Tibial nerve (tissue), 4 donors: Measurements from ENCODE around the gene FANCC. TPM values are rescaled to one million over a fixed set of nuclear protein-coding genes. Genes with fewer than 3 reads are reported as not detected.

ENCODE experiments used
- DNase-seq, 2 donors: peaks; one replicate each; pipeline ENCODE4 v3.0.0-alpha.2; 2019; ENCODE audit warnings: low spot score in 2 of 2
- H3K27ac ChIP-seq, 4 donors: fragments of 200-600 bp; sonication (generic) in 3 of 4; one replicate each; pipeline ENCODE4 v1.5.1; 2017 to 2019; ENCODE audit warnings: mild to moderate bottlenecking in 1 of 4
- H3K27me3 ChIP-seq, 2 donors: fragments of 200-600 bp; sonication (generic) in 1 of 2; one replicate each; pipeline versions ENCODE4 v1.5.1 to v1.6.0; 2017 to 2019
- H3K36me3 ChIP-seq, 3 donors: fragments of 200-600 bp; sonication (generic); one replicate each; pipeline ENCODE4 v1.5.1; 2018 to 2019
- H3K4me1 ChIP-seq, 4 donors: fragments of 200-600 bp; sonication (generic) in 3 of 4; one replicate each; pipeline ENCODE4 v1.5.1; 2017 to 2019
- H3K4me3 ChIP-seq, 4 donors: fragments of 200-600 bp; sonication (generic) in 3 of 4; one replicate each; pipeline ENCODE4 v1.5.1; 2017 to 2019; ENCODE audit warnings: mild to moderate bottlenecking in 1 of 4, moderate library complexity in 1 of 4
- H3K9me3 ChIP-seq, 4 donors: fragments of 200-600 bp; sonication (generic) in 3 of 4; one replicate each; pipeline ENCODE4 v1.5.1; 2017 to 2019
- CTCF ChIP-seq, 5 experiments: fragments of 200-600 bp in 3 of 5; fragments of 450-650 bp in 2 of 5; sonication (generic) in 3 of 5; IDR thresholded peaks; one replicate each; pipeline ENCODE4 v1.5.1; 2016 to 2019; ENCODE audit warnings: antibody characterized with exemption in 5 of 5, mild to moderate bottlenecking in 3 of 5, moderate library complexity in 2 of 5
- EP300 ChIP-seq, 2 donors: sonication (generic); formaldehyde crosslinking; IDR thresholded peaks; one replicate each; pipeline ENCODE4 v1.6.1; 2017; ENCODE audit warnings: antibody characterized with exemption in 2 of 2, mild to moderate bottlenecking in 1 of 2
- POLR2A ChIP-seq, 2 donors: fragments of 450-650 bp; IDR thresholded peaks; one replicate each; pipeline ENCODE4 v1.6.1; 2017; ENCODE audit warnings: antibody characterized with exemption in 2 of 2, mild to moderate bottlenecking in 2 of 2, moderate library complexity in 2 of 2
- WGBS, 2 donors: methylation state at CpG; one replicate each; pipeline ENCODE4 v1.1.5; 2018; 5-methylcytosine and 5-hydroxymethylcytosine counted together
- total RNA-seq, 4 donors: library from RNA; depleted of rRNA; stranded (reverse); fragments of >200 nt; gene quantifications; one replicate each; pipeline ENCODE4 v1.1.0, GENCODE V29; 2016

Gene FANCC
- total RNA-seq, 4 donors from 2014 or later = 6.5 to 12.6 (median 10.2) TPM

GRCh38 chr9:95311961-95312360 is 5.5 kb downstream of the FANCC start:
- Histone ChIP-seq H3K4me3 (no peak overlapping the region), H3K9me3 (no peaks in the 10 kb centered on the region), H3K27me3 (no peaks in the 10 kb centered on the region), H3K4me1 (peaks cover 0 to 19% (median 4%) of the 10 kb centered on the region in 4 donors), H3K27ac (no peak overlapping the region), H3K36me3 (no peaks in the 10 kb centered on the region)
- 50 to 56% methylated on average over 3 of the region's 3 CpGs for WGBS, 2 donors
- DNase-seq = no peak
- no peak for TF ChIP-seq EP300 (IDR thresholded peaks at IDR 0.05)
- TF ChIP-seq CTCF (IDR thresholded peaks at IDR 0.05) = no peak
- no peak for TF ChIP-seq POLR2A (IDR thresholded peaks at IDR 0.05)

GRCh38 chr9:95307538-95307937 is 10.0 kb downstream of the FANCC start:
- no peaks in the 10 kb centered on the region for H3K36me3 ChIP-seq
- no peak for DNase-seq
- TF ChIP-seq EP300 (IDR thresholded peaks at IDR 0.05) (no peak), POLR2A (IDR thresholded peaks at IDR 0.05) (no peak), CTCF (IDR thresholded peaks at IDR 0.05) (no peak)
- no peaks in the 10 kb centered on the region for H3K27me3 ChIP-seq
- no peaks in the 10 kb centered on the region for H3K9me3 ChIP-seq
- H3K4me3 ChIP-seq = no peak overlapping the region
- H3K27ac ChIP-seq = no peak overlapping the region
- peaks cover 0 to 13% (median under 1%) of the 10 kb centered on the region in 4 donors for H3K4me1 ChIP-seq

- WGBS, 2 donors = 97 to 98% methylated on average over 6 of the region's 6 CpGs
- Histone ChIP-seq H3K27ac (no peak overlapping the region), H3K27me3 (no peaks in the 10 kb centered on the region), H3K4me1 (peaks cover 0 to 13% (median 0%) of the 10 kb centered on the region in 4 donors), H3K4me3 (no peak overlapping the region), H3K9me3 (no peaks in the 10 kb centered on the region), H3K36me3 (no peaks in the 10 kb centered on the region)
- TF ChIP-seq CTCF (IDR thresholded peaks at IDR 0.05) = no peak
- no peak for TF ChIP-seq POLR2A (IDR thresholded peaks at IDR 0.05)
- TF ChIP-seq EP300 (IDR thresholded peaks at IDR 0.05) = no peak
- no peak for DNase-seq
Observed at GRCh38 chr9:95306819-95307218, 10.7 kb downstream of the FANCC start.

GRCh38 chr9:95305770-95306492 is 11.6 kb downstream of the FANCC start:
- WGBS, 2 donors = 44 to 46% methylated on average over 3 of the region's 3 CpGs
- no peak for DNase-seq
- TF ChIP-seq CTCF (IDR thresholded peaks at IDR 0.05) (no peak), POLR2A (IDR thresholded peaks at IDR 0.05) (no peak), EP300 (IDR thresholded peaks at IDR 0.05) (no peak)
- Histone ChIP-seq H3K4me3 (no peak overlapping the region), H3K9me3 (no peaks in the 10 kb centered on the region), H3K36me3 (no peaks in the 10 kb centered on the region), H3K27me3 (no peaks in the 10 kb centered on the region), H3K27ac (no peak overlapping the region), H3K4me1 (peaks cover 0 to 13% (median 0%) of the 10 kb centered on the region in 4 donors)

GRCh38 chr9:95302479-95302878 is 15.0 kb downstream of the FANCC start:
- 85 to 86% methylated on average over 5 of the region's 5 CpGs for WGBS, 2 donors
- no peaks in the 10 kb centered on the region for H3K9me3 ChIP-seq
- TF ChIP-seq POLR2A (IDR thresholded peaks at IDR 0.05) = no peak
- TF ChIP-seq CTCF (IDR thresholded peaks at IDR 0.05) = no peak
- TF ChIP-seq EP300 (IDR thresholded peaks at IDR 0.05) = no peak
- H3K4me3 ChIP-seq = no peak overlapping the region
- no peak overlapping the region for H3K27ac ChIP-seq
- no peak for DNase-seq
- peaks cover 0 to 13% (median 0%) of the 10 kb centered on the region in 4 donors for H3K4me1 ChIP-seq
- no peaks in the 10 kb centered on the region for H3K27me3 ChIP-seq
- no peaks in the 10 kb centered on the region for H3K36me3 ChIP-seq
